ENCODE results near the gene IGSF1. TPM values are rescaled to one million over a fixed set of nuclear protein-coding genes. Genes with fewer than 3 reads are reported as not detected.

The IGSF1 gene, protein sequence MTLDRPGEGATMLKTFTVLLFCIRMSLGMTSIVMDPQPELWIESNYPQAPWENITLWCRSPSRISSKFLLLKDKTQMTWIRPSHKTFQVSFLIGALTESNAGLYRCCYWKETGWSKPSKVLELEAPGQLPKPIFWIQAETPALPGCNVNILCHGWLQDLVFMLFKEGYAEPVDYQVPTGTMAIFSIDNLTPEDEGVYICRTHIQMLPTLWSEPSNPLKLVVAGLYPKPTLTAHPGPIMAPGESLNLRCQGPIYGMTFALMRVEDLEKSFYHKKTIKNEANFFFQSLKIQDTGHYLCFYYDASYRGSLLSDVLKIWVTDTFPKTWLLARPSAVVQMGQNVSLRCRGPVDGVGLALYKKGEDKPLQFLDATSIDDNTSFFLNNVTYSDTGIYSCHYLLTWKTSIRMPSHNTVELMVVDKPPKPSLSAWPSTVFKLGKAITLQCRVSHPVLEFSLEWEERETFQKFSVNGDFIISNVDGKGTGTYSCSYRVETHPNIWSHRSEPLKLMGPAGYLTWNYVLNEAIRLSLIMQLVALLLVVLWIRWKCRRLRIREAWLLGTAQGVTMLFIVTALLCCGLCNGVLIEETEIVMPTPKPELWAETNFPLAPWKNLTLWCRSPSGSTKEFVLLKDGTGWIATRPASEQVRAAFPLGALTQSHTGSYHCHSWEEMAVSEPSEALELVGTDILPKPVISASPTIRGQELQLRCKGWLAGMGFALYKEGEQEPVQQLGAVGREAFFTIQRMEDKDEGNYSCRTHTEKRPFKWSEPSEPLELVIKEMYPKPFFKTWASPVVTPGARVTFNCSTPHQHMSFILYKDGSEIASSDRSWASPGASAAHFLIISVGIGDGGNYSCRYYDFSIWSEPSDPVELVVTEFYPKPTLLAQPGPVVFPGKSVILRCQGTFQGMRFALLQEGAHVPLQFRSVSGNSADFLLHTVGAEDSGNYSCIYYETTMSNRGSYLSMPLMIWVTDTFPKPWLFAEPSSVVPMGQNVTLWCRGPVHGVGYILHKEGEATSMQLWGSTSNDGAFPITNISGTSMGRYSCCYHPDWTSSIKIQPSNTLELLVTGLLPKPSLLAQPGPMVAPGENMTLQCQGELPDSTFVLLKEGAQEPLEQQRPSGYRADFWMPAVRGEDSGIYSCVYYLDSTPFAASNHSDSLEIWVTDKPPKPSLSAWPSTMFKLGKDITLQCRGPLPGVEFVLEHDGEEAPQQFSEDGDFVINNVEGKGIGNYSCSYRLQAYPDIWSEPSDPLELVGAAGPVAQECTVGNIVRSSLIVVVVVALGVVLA (N-terminal part only)
- 0.94 TPM for total RNA-seq
- 0.89 TPM for polyA plus RNA-seq
- long read RNA-seq, donor 1 = 0 reads
- long read RNA-seq, donor 2 = 0 reads
- long read RNA-seq, donor 3 = 0 reads
- long read RNA-seq, donor 4 = 0 reads
- long read RNA-seq, donor 5 = 0 reads
- long read RNA-seq, donor 6 = 0 reads
- long read RNA-seq, donor 7 = 0 reads
- long read RNA-seq, donor 8 = 0 reads
- long read RNA-seq, donor 9 = 0 reads
- long read RNA-seq, donor 10 = 0 reads

DNA sequence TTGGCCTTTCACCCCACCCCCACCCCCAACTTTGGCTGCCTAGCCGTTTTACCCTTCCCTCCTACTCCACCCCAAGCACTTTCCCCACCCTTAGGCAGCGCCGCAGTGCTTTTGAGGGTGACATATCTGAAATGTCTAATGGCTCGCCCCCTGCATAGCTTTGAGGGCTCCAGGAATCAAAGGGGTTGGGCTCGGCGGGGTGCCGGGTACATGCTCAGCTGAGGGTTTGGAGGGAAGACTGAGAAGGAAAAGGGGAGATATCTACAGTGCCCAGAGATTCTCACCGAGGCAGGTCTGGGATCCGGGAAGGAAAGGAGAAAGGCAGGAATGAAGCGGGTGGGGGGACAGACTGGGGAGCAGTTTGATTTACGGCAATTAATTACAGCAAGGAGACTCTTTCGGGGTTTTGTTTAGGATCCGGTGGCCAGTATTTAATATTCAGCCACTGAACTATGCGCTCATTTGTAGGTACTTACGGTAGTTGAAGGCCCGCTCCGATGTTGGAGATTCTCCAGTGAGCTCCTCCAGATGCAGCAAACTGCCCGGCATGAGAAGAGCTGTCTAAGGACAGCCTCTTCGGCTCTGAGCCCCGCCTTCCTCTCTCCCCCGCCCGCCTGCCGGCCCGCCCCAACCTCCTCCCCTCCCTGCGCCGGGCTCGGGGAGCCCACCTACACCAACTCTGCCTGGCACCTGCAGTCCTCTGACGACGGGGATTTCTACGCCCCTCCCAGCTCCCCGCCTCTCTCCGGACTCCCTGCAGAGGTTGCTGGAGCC lies at the start of gene IGSF1:
IGSF1 (minus strand) TSS at position 569 of the 774 bp plus-strand sequence. CDS start 2,632 bp downstream, outside the sequence.
- no peak within 1 kb of the TSS for H3K27ac ChIP-seq (ENCODE audit: low read depth in 1 of 2, low read length in 1 of 2)
- no peaks in the 10 kb centered on the region for H3K36me3 ChIP-seq (ENCODE audit: control insufficient read depth in 2 of 2, insufficient read depth in 2 of 2, low read length in 1 of 2)
- H3K4me1 ChIP-seq (ENCODE audit: control insufficient read depth in 2 of 2, insufficient read depth in 2 of 2, low read length in 2 of 2) = no peaks in the 10 kb centered on the region
- H3K27me3 ChIP-seq (ENCODE audit: control insufficient read depth in 2 of 2, insufficient read depth in 1 of 2, low read length in 1 of 2) = peaks cover 0 to 15% of the 10 kb centered on the region in 2 donors
- WGBS = 6% methylated on average over 32 of the region's 32 CpGs
- no peak within 1 kb of the TSS for H3K4me3 ChIP-seq (ENCODE audit: low read length in 2 of 2)
- no peaks in the 10 kb centered on the region for H3K9me3 ChIP-seq (ENCODE audit: control insufficient read depth in 2 of 2, insufficient read depth in 1 of 2, low read length in 1 of 2)
- peak in 1 of 9 donors; percentile 0 for DNase-seq (ENCODE audit: low read depth in 6 of 9, low spot score in 9 of 9)

DNA sequence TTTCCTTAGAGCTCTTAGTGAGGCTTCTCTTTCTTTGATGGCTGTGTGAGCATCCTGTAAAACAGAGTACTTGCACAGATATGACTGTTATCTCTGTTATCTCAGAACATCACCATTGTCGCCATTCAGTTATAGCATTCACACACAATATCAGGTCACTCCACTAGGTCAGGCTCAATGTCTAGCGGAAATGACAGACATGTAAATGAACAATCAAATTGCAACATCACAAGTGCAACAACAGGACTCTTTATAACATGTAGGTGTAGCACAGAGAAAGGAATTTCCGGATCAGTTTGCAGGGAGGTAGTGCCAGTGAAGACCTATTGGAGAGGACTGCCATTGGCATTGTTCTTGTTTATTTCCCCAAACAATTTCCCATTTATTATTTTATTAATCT lies 43.2 kb upstream of the IGSF1 start:
- H3K27me3 ChIP-seq (ENCODE audit: control insufficient read depth in 2 of 2, insufficient read depth in 1 of 2, low read length in 1 of 2) = no peaks in the 10 kb centered on the region
- no peaks in the 10 kb centered on the region for H3K4me1 ChIP-seq (ENCODE audit: control insufficient read depth in 2 of 2, insufficient read depth in 2 of 2, low read length in 2 of 2)
- no peak overlapping the region for H3K27ac ChIP-seq (ENCODE audit: low read depth in 1 of 2, low read length in 1 of 2)
- DNase-seq (ENCODE audit: low read depth in 6 of 9, low spot score in 9 of 9) = no peak
- 92% methylated on average over 3 of the region's 3 CpGs for WGBS
- H3K4me3 ChIP-seq (ENCODE audit: low read length in 2 of 2) = no peak overlapping the region
- no peaks in the 10 kb centered on the region for H3K36me3 ChIP-seq (ENCODE audit: control insufficient read depth in 2 of 2, insufficient read depth in 2 of 2, low read length in 1 of 2)
- no peaks in the 10 kb centered on the region for H3K9me3 ChIP-seq (ENCODE audit: control insufficient read depth in 2 of 2, insufficient read depth in 1 of 2, low read length in 1 of 2)

DNA sequence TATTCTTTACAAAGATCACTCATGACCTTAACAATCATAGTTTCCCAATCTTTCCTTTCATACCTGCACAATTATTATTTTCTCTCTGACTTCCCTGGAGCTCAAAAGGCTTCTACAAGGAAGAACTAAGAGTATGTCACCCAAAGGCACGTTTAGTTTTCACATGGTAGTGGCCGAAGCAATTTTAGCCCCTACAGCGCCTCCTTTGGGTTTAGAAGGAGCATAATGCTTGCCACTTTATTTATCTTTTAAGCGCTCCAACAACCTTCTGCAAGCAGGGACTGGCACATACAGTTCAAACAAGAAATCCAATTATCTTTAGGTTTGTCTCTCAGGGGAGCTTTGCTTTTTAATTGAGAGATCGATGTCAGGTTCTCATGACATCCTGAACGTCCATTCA lies 42.0 kb upstream of the IGSF1 start:
- DNase-seq (ENCODE audit: low read depth in 6 of 9, low spot score in 9 of 9) = no peak
- no peaks in the 10 kb centered on the region for H3K27me3 ChIP-seq (ENCODE audit: control insufficient read depth in 2 of 2, insufficient read depth in 1 of 2, low read length in 1 of 2)
- H3K36me3 ChIP-seq (ENCODE audit: control insufficient read depth in 2 of 2, insufficient read depth in 2 of 2, low read length in 1 of 2) = no peaks in the 10 kb centered on the region
- no peaks in the 10 kb centered on the region for H3K9me3 ChIP-seq (ENCODE audit: control insufficient read depth in 2 of 2, insufficient read depth in 1 of 2, low read length in 1 of 2)
- no peaks in the 10 kb centered on the region for H3K4me1 ChIP-seq (ENCODE audit: control insufficient read depth in 2 of 2, insufficient read depth in 2 of 2, low read length in 2 of 2)
- WGBS = 60% methylated on average over 6 of the region's 6 CpGs
- H3K4me3 ChIP-seq (ENCODE audit: low read length in 2 of 2) = no peak overlapping the region
- no peak overlapping the region for H3K27ac ChIP-seq (ENCODE audit: low read depth in 1 of 2, low read length in 1 of 2)

DNA sequence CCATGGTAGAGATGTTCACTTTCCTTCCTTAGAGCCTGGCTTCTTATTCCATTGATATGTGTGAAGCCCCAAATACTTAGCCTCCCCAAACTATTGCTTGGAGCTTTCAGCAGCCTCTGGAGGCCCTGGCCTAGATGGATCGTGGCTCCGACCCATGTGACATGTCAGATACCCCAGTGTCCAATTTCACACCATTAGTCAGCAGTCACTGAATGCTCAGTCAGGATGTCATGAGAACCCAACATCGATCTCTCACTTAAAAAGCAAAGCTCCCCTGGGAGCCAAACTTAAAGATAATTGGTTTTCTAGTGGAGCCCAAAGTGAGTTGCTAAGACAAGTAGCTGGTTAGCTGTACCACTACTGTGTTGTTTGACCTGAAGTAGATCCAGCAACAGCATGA lies 41.6 kb upstream of the IGSF1 start:
- H3K4me3 ChIP-seq (ENCODE audit: low read length in 2 of 2) = no peak overlapping the region
- no peaks in the 10 kb centered on the region for H3K27me3 ChIP-seq (ENCODE audit: control insufficient read depth in 2 of 2, insufficient read depth in 1 of 2, low read length in 1 of 2)
- DNase-seq (ENCODE audit: low read depth in 6 of 9, low spot score in 9 of 9) = no peak
- whole genome bisulfite sequencing = 86% methylated on average over 3 of the region's 3 CpGs
- no peaks in the 10 kb centered on the region for H3K4me1 ChIP-seq (ENCODE audit: control insufficient read depth in 2 of 2, insufficient read depth in 2 of 2, low read length in 2 of 2)
- no peaks in the 10 kb centered on the region for H3K36me3 ChIP-seq (ENCODE audit: control insufficient read depth in 2 of 2, insufficient read depth in 2 of 2, low read length in 1 of 2)
- no peaks in the 10 kb centered on the region for H3K9me3 ChIP-seq (ENCODE audit: control insufficient read depth in 2 of 2, insufficient read depth in 1 of 2, low read length in 1 of 2)
- H3K27ac ChIP-seq (ENCODE audit: low read depth in 1 of 2, low read length in 1 of 2) = no peak overlapping the region

DNA sequence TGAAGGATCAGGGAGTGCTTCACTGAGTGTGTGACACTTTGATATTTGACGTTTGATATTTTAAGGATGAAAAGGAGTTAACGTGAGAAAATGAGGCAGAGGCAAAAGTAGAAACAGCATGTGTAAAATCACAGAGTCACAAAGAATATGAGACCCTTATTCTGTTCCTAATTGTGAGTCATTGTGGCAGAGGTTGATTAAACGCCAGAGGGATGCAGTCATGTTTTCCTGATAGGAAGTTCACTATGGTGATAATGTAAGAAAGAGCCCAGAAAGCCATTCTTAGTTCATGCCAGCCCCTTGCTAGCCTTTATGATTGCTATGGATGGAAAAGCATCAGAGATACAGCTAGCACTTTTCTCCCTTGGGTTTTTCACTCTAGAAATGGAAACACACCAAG lies 33.5 kb upstream of the IGSF1 start:
- Histone ChIP-seq H3K4me1 (ENCODE audit: control insufficient read depth in 2 of 2, insufficient read depth in 2 of 2, low read length in 2 of 2) (no peaks in the 10 kb centered on the region), H3K36me3 (ENCODE audit: control insufficient read depth in 2 of 2, insufficient read depth in 2 of 2, low read length in 1 of 2) (no peaks in the 10 kb centered on the region), H3K4me3 (ENCODE audit: low read length in 2 of 2) (no peak overlapping the region), H3K9me3 (ENCODE audit: control insufficient read depth in 2 of 2, insufficient read depth in 1 of 2, low read length in 1 of 2) (no peaks in the 10 kb centered on the region), H3K27me3 (ENCODE audit: control insufficient read depth in 2 of 2, insufficient read depth in 1 of 2, low read length in 1 of 2) (no peaks in the 10 kb centered on the region), H3K27ac (ENCODE audit: low read depth in 1 of 2, low read length in 1 of 2) (no peak overlapping the region)
- no peak for DNase-seq (ENCODE audit: low read depth in 6 of 9, low spot score in 9 of 9)
- 63% methylated on average over 3 of the region's 3 CpGs for WGBS

DNA sequence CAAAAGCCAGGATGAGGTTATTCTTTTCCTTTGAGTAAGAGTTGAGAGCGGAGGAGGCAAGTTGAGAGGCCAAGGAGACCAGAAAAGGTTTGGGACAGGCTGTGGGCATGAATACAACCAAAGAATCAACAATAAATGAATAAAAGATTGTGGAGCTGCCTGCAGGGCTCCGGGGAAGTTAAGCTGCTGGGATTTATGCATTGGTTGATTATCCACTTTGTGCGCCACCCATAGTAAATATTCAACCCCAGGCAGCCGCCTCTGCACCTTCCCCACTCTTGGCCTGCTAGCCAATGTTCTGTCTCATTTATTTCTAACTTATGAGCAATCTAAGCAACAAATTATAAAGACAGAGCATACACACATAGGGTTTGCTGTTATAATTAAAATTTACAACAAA lies 28.2 kb upstream of the IGSF1 start:
- Histone ChIP-seq H3K36me3 (ENCODE audit: control insufficient read depth in 2 of 2, insufficient read depth in 2 of 2, low read length in 1 of 2) (no peaks in the 10 kb centered on the region), H3K27me3 (ENCODE audit: control insufficient read depth in 2 of 2, insufficient read depth in 1 of 2, low read length in 1 of 2) (no peaks in the 10 kb centered on the region), H3K27ac (ENCODE audit: low read depth in 1 of 2, low read length in 1 of 2) (no peak overlapping the region), H3K4me1 (ENCODE audit: control insufficient read depth in 2 of 2, insufficient read depth in 2 of 2, low read length in 2 of 2) (no peaks in the 10 kb centered on the region), H3K4me3 (ENCODE audit: low read length in 2 of 2) (no peak overlapping the region), H3K9me3 (ENCODE audit: control insufficient read depth in 2 of 2, insufficient read depth in 1 of 2, low read length in 1 of 2) (no peaks in the 10 kb centered on the region)
- DNase-seq (ENCODE audit: low read depth in 6 of 9, low spot score in 9 of 9) = no peak
- WGBS = 90% methylated on average over 4 of the region's 4 CpGs

DNA sequence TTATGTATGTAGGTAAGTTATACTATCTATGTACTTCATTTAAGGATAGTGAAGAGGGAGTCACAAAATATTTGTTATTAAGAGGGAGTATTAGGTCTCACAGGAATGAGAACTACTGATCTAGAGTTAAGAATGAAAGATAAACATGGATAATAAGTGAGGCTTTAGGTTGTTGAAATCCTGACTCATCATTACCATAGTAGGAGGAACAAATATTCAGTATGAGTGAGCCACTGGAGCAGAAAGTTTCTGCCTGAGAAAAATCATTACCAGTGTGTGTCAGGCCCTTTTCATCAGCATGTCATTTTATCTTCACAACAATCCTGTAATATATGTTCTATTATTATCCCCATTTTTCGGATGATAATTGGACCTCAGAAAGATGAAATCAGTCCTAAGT lies 27.2 kb upstream of the IGSF1 start:
- Histone ChIP-seq H3K4me1 (ENCODE audit: control insufficient read depth in 2 of 2, insufficient read depth in 2 of 2, low read length in 2 of 2) (no peaks in the 10 kb centered on the region), H3K27ac (ENCODE audit: low read depth in 1 of 2, low read length in 1 of 2) (no peak overlapping the region), H3K27me3 (ENCODE audit: control insufficient read depth in 2 of 2, insufficient read depth in 1 of 2, low read length in 1 of 2) (no peaks in the 10 kb centered on the region), H3K36me3 (ENCODE audit: control insufficient read depth in 2 of 2, insufficient read depth in 2 of 2, low read length in 1 of 2) (no peaks in the 10 kb centered on the region), H3K4me3 (ENCODE audit: low read length in 2 of 2) (no peak overlapping the region), H3K9me3 (ENCODE audit: control insufficient read depth in 2 of 2, insufficient read depth in 1 of 2, low read length in 1 of 2) (no peaks in the 10 kb centered on the region)
- 98% methylated on average over 1 of the region's 1 CpG for WGBS
- no peak for DNase-seq (ENCODE audit: low read depth in 6 of 9, low spot score in 9 of 9)

DNA sequence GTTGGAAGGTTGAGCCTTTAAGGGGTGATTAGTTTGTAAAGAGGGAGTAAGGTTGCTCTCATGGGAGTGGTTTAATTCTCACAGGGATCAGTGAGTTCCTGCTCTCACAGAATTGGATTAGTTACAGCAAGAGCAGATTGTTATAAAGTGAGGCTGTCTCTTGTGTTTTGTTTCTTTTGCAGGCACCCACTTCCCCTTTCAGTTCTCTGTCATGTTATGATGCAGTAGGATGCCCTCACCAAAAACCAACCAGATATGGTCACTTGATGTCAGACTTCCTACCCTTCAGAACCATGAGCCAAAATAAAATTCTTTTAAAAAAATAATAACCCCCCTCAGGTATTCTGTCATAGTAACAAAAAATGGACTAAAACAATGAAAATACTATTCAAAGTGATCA lies 19.9 kb upstream of the IGSF1 start:
- no peaks in the 10 kb centered on the region for H3K4me1 ChIP-seq (ENCODE audit: control insufficient read depth in 2 of 2, insufficient read depth in 2 of 2, low read length in 2 of 2)
- H3K4me3 ChIP-seq (ENCODE audit: low read length in 2 of 2) = no peak overlapping the region
- H3K27ac ChIP-seq (ENCODE audit: low read depth in 1 of 2, low read length in 1 of 2) = no peak overlapping the region
- no peaks in the 10 kb centered on the region for H3K9me3 ChIP-seq (ENCODE audit: control insufficient read depth in 2 of 2, insufficient read depth in 1 of 2, low read length in 1 of 2)
- DNase-seq (ENCODE audit: low read depth in 6 of 9, low spot score in 9 of 9) = no peak
- H3K27me3 ChIP-seq (ENCODE audit: control insufficient read depth in 2 of 2, insufficient read depth in 1 of 2, low read length in 1 of 2) = no peaks in the 10 kb centered on the region
- H3K36me3 ChIP-seq (ENCODE audit: control insufficient read depth in 2 of 2, insufficient read depth in 2 of 2, low read length in 1 of 2) = no peaks in the 10 kb centered on the region

Data from thymus (tissue), 14 donors.